Frontal cortex (tissue), 4 donors: ENCODE measurements around the gene PRSS57. TPM values are rescaled to one million over a fixed set of nuclear protein-coding genes. Genes with fewer than 3 reads are reported as not detected.
A peak's percentile ranks its signal among the peaks of the same experiment; 100 is the strongest.

Experiments
- DNase-seq, 2 donors: peaks; one replicate each; pipeline ENCODE4 v3.0.0; 2012; ENCODE audit warnings: low spot score in 2 of 2
- FAIRE-seq: peaks from 2 replicates; lab custom pipeline; 2012; peaks lifted over from hg19 to GRCh38; lab: Jason Lieb, UNC
- total RNA-seq: library from RNA; depleted of rRNA; stranded (reverse); fragments of >200 nt; gene quantifications from one replicate; pipeline ENCODE4 v1.2.3, GENCODE V29; 2014
- donor health status: control.
- donor health status: control.
- donor health status: control.

The PRSS57 gene
- total RNA-seq, 1 donor from 2014 or later: not detected

DNA sequence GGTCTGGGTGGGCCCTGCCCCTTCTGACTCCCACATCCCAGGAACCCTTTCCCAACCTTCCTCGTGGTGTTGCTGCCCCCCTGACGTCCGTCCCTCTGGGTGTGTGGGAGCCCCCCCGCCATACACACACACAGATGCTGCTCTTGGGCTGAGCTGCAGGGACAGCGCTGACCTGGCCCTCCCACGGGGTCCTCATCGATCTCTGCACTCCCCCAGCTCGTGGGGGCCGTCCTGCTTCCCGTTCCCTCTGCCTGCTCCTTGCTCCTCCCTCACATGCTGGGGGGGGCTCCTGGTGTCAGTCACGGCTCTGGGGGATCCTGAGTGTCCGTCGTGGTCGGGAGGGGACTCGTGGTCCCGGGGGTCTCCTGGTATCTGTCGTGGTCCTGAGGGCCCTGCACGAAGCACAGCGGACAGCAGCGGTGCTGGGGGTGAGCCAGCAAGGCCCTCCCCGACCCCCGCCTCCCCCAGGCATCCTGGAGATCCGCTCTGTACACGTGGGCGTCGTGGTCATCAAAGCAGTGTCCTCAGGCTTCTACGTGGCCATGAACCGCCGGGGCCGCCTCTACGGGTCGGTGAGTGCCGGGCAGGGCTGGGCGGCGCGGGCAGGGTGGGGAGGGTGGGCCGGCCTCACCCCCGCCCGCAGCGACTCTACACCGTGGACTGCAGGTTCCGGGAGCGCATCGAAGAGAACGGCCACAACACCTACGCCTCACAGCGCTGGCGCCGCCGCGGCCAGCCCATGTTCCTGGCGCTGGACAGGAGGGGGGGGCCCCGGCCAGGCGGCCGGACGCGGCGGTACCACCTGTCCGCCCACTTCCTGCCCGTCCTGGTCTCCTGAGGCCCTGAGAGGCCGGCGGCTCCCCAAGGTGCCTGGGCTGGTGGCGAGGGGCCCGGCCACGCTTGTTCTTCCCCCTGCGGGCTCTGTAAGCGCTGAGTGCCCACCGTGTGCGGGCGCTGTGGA, 52.2 kb downstream of the PRSS57 start:
- no peak for FAIRE-seq
- DNase-seq: no peak

GRCh38 chr19:641702-642101, 53.5 kb downstream of the PRSS57 start:
- DNase-seq: no peak
- FAIRE-seq: no peak

DNA sequence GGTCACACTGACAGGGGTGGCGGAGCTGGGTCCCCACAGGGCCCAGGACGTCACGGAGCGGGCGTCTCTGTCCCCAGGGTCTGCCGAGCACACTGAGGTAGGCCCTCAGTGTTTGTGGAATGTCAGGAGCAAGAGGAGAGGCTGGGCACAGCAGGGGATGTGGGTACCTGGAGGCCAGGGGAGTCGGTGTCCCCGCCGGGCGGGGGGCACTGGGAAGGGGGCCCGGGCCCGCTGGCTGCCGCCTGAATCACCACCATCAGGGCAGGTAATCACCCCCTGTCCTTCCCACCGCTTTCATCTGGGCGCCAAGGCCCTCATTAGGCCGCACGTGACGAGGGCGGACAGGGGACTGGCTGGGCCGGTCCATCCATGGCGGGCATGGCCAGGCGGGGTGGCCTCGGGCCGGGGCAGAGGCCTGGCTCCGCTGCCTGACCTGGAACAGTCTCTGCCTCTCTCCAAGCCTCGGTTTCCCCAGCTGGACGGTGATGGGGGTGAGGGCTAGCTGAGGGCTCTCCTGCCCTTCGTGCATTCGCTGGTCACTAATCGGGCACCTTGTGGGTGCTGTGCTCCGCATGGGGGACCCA, 54.6 kb downstream of the PRSS57 start:
- no peak for FAIRE-seq
- DNase-seq: no peak

DNA sequence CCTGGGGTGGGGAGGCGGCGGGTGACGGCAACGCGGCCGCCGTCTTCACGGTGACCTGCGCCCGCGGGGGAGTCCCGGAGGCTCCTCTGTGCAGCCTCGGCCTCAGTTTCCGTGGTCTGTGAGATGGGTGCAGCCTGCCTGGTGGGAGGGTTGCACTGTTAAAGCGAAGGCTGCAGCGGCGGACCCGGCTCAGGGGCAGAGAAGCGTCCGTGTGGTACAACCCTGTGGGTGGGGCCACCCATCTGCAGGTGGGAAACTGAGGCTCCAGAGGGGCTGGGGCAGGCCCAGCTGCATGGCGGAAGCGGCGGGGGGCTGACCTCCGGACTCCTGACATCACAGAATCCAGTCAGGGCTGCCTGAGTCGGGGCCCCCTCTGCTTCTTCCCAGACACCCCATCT, 55.1 kb downstream of the PRSS57 start:
- FAIRE-seq: no peak

GRCh38 chr19:639253-640160, 55.7 kb downstream of the PRSS57 start, which contains the start of gene FGF22:
FGF22 (plus strand) TSS chr19:639879; CDS start chr19:639926, 47 bp downstream.
- FAIRE-seq: no peak
- peak; percentile 97 to 99 for DNase-seq

More for the DNA sequence above, 55.1 kb downstream of the PRSS57 start:
- no peak for DNase-seq

- FAIRE-seq (no peak), DNase-seq (no peak)
These were observed 56.4 kb downstream of the PRSS57 start for GRCh38 chr19:638906-639252.

Other genes with a start within 250 kb of the PRSS57 start
- gene SHC2, start 234.4 kb downstream of the PRSS57 start, total RNA-seq: 9.8 TPM
- 1.2 TPM for gene MADCAM1, start 199.0 kb downstream of the PRSS57 start, total RNA-seq
- gene TPGS1, start 188.0 kb downstream of the PRSS57 start, total RNA-seq: 26.1 TPM
- 55.4 TPM for gene CDC34, start 163.7 kb downstream of the PRSS57 start, total RNA-seq
- gene GZMM, start 151.4 kb downstream of the PRSS57 start, total RNA-seq: 0.41 TPM
- 114 TPM for gene BSG, start 122.9 kb downstream of the PRSS57 start, total RNA-seq
- gene HCN2, start 105.6 kb downstream of the PRSS57 start, total RNA-seq: 6.1 TPM
- 15.9 TPM for gene POLRMT, start 61.9 kb downstream of the PRSS57 start, total RNA-seq
- under 0.01 TPM for gene FGF22, start 55.6 kb downstream of the PRSS57 start, total RNA-seq
- gene RNF126, start 32.2 kb downstream of the PRSS57 start, total RNA-seq: 17.5 TPM
- gene FSTL3, start 19.1 kb downstream of the PRSS57 start, total RNA-seq: 2.0 TPM
- 87.2 TPM for gene PALM, start 13.5 kb upstream of the PRSS57 start, total RNA-seq
- gene MISP, start 55.7 kb upstream of the PRSS57 start, total RNA-seq: 0.41 TPM
- gene PTBP1, start 102.0 kb upstream of the PRSS57 start, total RNA-seq: 28.1 TPM
- 119 TPM for gene PLPPR3, start 126.5 kb upstream of the PRSS57 start, total RNA-seq
- 0.41 TPM for gene AZU1, start 132.4 kb upstream of the PRSS57 start, total RNA-seq
- gene PRTN3, start 145.5 kb upstream of the PRSS57 start, total RNA-seq: 1.2 TPM
- gene ELANE, start 156.9 kb upstream of the PRSS57 start, total RNA-seq: not detected
- gene CFD, start 164.2 kb upstream of the PRSS57 start, total RNA-seq: 0.82 TPM
- gene MED16, start 197.7 kb upstream of the PRSS57 start, total RNA-seq: 15.9 TPM
- gene RNU6-9, start 198.0 kb upstream of the PRSS57 start, total RNA-seq: not detected
- gene R3HDM4, start 217.8 kb upstream of the PRSS57 start, total RNA-seq: 26.5 TPM
- gene KISS1R, start 221.9 kb upstream of the PRSS57 start, total RNA-seq: 0.41 TPM
- 2.4 TPM for gene ARID3A, start 230.6 kb upstream of the PRSS57 start, total RNA-seq